Adrenal gland (tissue), 12 donors: ENCODE measurements around the gene GSAP. TPM values are rescaled to one million over a fixed set of nuclear protein-coding genes. Genes with fewer than 3 reads are reported as not detected.

ENCODE experiments used
- DNase-seq, 7 donors: peaks; one replicate each; pipeline ENCODE4 v3.0.0-alpha.2; 2019 to 2020
- H3K27ac ChIP-seq, 5 donors: fragments of 200-600 bp; sonication (generic) in 4 of 5; 1 replicate in 3 of 5; 2 replicates in 2 of 5; pipeline versions ENCODE4 v1.5.1 to v1.8.0; 2016 to 2020; ENCODE audit warnings: mild to moderate bottlenecking in 1 of 5
- H3K27me3 ChIP-seq: fragments of 200-600 bp; 2 replicates; pipeline ENCODE4 v1.8.0; 2021
- H3K36me3 ChIP-seq, 2 donors: fragments of 200-600 bp; replicated peaks in 1 of 2; 1 replicate in 1 of 2; 2 replicates in 1 of 2; pipeline versions ENCODE4 v1.5.1 to v1.8.0; 2018 to 2022
- H3K4me1 ChIP-seq, 2 donors: fragments of 200-600 bp; replicated peaks in 1 of 2; 1 replicate in 1 of 2; 2 replicates in 1 of 2; pipeline versions ENCODE4 v1.5.1 to v1.8.0; 2018 to 2021
- H3K4me3 ChIP-seq, 4 donors: fragments of 200-600 bp; sonication (generic) in 3 of 4; one replicate each; pipeline ENCODE4 v1.5.1; 2016 to 2018
- H3K9me3 ChIP-seq, 3 donors: fragments of 200-600 bp; sonication (generic) in 1 of 3; replicated peaks in 1 of 3; 1 replicate in 2 of 3; 2 replicates in 1 of 3; pipeline versions ENCODE4 v1.5.1 to v1.8.0; 2016 to 2021
- POLR2A ChIP-seq, 2 donors: fragments of 450-650 bp; IDR thresholded peaks; one replicate each; pipeline ENCODE4 v1.6.1; 2017; ENCODE audit warnings: antibody characterized with exemption in 2 of 2, mild to moderate bottlenecking in 2 of 2, moderate library complexity in 1 of 2
- WGBS, 4 donors: extraction: QIAGEN DNeasy Blood & Tissue Kit in 2 of 4; methylation state at CpG; one replicate each; pipeline versions ENCODE4 v1.1.5 to v1.1.7; 2013 to 2017; 5-methylcytosine and 5-hydroxymethylcytosine counted together
- intact Hi-C, 2 donors: fragments of 100-400 bp; cut with DNase I; formaldehyde crosslinking; loops; one replicate each; pipeline versions ENCODE4 v1.14.1 to v1.15.0; 2022 to 2023
- polyA plus RNA-seq, 3 donors: library from polyadenylated mRNA; stranded (reverse); fragments of 200-250 nt in 2 of 3; fragments of 350-450 nt in 1 of 3; fragmentation: Illumina TruSeq in 1 of 3; extraction: RNeasy Lipid Tissue Mini Kit (QIAGEN cat#74804) in 1 of 3; gene quantifications; one replicate each; pipeline ENCODE4 v1.2.3, GENCODE V29; 2013 to 2014
- total RNA-seq, 9 donors: library from RNA; depleted of rRNA in 4 of 9; stranded (reverse); fragments of >200 nt in 4 of 9; fragments of 120-200 nt in 1 of 9; fragmentation: NEBNext Ultra II Directional in 1 of 9; extraction: Animal tissue kit (Norgen Biotek cat#: 25700) in 1 of 9; gene quantifications; one replicate each; pipeline versions ENCODE4 v1.1.0 to v1.2.4, GENCODE V29; 2013 to 2023
- TF ChIP-seq, protein P1 (sequence below), 6 experiments: fragments of 450-650 bp in 4 of 6; fragments of 200-600 bp in 2 of 6; sonication (generic) in 1 of 6; IDR thresholded peaks; 1 replicate in 5 of 6; 2 replicates in 1 of 6; pipeline versions ENCODE4 v1.5.1 to v1.8.0; 2016 to 2021; ENCODE audit warnings: antibody characterized with exemption in 6 of 6, mild to moderate bottlenecking in 2 of 6, moderate library complexity in 1 of 6
- donor health status: healthy with polysubstance abuse.
- donor health status: Bipolar disorder and iron deficiency.
- donor health status: DM: yes; HTN: yes; CAD: no.
- donor health status: DM: no; HTN: no; CAD: no.
- donor health status: DM: no; HTN: no; CAD: no.
- donor health status: DM: yes; HTN: yes; CAD: no.

Gene GSAP
- total and polyA plus RNA-seq, 12 donors: 10.3 to 56.1 (median 18.5) TPM

DNA sequence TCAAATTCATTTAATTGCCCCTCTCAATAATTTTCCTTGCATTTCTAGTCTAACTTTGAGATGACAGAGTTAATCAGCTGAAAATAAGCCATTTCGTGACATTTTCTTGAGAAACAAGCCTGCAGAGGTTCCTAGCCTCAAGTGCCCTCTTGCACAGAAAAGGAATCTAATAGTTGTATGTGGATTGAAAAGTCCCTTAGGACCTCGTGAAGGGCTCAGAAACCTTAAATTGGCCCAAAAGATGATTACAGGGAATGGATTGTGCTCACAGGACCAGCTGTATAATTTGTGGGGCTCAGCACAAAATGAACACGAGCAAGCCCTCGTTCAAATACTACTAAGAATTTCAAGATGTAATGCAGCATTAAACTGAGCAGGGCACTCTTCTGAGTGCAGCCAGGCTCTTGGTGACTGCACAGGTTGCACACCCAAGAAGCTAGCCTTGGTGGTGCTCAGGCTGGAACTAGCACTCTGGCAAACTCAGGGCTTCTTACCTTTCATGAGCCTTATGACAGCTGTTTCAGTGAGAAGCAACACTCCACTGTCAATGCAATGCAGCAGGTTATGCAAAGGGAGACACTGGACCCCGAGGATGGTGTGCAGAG, 102.2 kb downstream of the GSAP start:
- WGBS, 4 donors: 76 to 89% (median 85%) methylated on average over 5 of the region's 5 CpGs
- Histone ChIP-seq H3K36me3 (peaks cover 0 to 5% of the 10 kb centered on the region in 2 donors), H3K27me3 (no peaks in the 10 kb centered on the region), H3K4me1 (no peaks in the 10 kb centered on the region), H3K27ac (no peak overlapping the region), H3K4me3 (no peak overlapping the region), H3K9me3 (no peaks in the 10 kb centered on the region)
- intact Hi-C loops: no loop called here
- no peak for DNase-seq
- no peak for TF ChIP-seq POLR2A (IDR thresholded peaks at IDR 0.05)
- TF ChIP-seq, protein P1, sequence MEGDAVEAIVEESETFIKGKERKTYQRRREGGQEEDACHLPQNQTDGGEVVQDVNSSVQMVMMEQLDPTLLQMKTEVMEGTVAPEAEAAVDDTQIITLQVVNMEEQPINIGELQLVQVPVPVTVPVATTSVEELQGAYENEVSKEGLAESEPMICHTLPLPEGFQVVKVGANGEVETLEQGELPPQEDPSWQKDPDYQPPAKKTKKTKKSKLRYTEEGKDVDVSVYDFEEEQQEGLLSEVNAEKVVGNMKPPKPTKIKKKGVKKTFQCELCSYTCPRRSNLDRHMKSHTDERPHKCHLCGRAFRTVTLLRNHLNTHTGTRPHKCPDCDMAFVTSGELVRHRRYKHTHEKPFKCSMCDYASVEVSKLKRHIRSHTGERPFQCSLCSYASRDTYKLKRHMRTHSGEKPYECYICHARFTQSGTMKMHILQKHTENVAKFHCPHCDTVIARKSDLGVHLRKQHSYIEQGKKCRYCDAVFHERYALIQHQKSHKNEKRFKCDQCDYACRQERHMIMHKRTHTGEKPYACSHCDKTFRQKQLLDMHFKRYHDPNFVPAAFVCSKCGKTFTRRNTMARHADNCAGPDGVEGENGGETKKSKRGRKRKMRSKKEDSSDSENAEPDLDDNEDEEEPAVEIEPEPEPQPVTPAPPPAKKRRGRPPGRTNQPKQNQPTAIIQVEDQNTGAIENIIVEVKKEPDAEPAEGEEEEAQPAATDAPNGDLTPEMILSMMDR (IDR thresholded peaks at IDR 0.05): no peak

DNA sequence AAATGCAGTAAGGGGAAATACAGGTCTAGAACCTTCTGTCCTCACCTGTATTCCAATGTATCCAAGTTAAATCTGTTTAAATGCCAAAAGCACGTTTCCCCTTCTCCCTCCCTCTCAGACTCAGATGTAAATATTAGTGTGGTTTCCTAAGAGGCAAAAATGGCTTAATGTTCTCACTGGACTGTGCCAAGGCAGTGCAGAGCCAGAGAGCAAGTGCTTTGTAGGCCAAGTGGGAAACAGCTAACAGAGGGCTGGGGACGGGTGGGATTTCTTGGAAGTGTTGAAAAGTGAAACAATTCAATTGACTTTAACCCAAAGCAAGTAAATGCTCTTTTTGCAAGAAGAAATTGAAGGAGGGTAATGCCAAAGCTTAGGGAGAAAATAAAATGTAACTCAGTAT, 103.1 kb downstream of the GSAP start:
- DNase-seq: no peak
- H3K27ac ChIP-seq: no peak overlapping the region
- H3K36me3 ChIP-seq: peaks cover 0 to 5% of the 10 kb centered on the region in 2 donors
- no peaks in the 10 kb centered on the region for H3K9me3 ChIP-seq
- H3K4me3 ChIP-seq: no peak overlapping the region
- intact Hi-C loops: no loop called here
- 70 to 81% (median 79%) methylated on average over 2 of the region's 2 CpGs for WGBS, 4 donors
- H3K4me1 ChIP-seq: no peaks in the 10 kb centered on the region
- TF ChIP-seq POLR2A (IDR thresholded peaks at IDR 0.05): no peak
- TF ChIP-seq, protein P1 (IDR thresholded peaks at IDR 0.05): no peak
- no peaks in the 10 kb centered on the region for H3K27me3 ChIP-seq

DNA sequence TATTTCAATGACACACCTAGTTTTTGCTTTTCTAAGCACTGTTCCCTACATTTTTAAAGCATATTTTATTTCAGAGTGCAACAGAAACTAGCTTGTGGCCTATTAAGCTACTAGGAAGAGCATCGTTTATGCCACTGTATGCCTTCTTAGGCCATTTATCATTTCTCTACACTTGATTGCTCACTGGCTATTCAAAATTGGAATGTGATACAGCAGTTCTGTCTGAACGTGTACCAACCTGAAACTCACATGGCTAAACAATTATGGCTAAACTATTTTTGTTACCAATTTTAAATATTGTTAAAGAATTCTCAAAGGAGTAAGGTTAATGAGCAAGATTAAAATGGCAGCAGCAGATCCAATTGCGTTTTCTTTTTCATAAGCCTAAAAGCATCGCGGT, 105.2 kb downstream of the GSAP start:
- WGBS, 4 donors: 90 to 96% (median 92%) methylated on average over 5 of the region's 5 CpGs
- Histone ChIP-seq H3K27ac (no peak overlapping the region), H3K4me1 (no peaks in the 10 kb centered on the region), H3K36me3 (peaks cover 0 to 5% of the 10 kb centered on the region in 2 donors), H3K27me3 (no peaks in the 10 kb centered on the region), H3K4me3 (no peak overlapping the region), H3K9me3 (no peaks in the 10 kb centered on the region)
- TF ChIP-seq, protein P1 (IDR thresholded peaks at IDR 0.05): no peak
- no peak for TF ChIP-seq POLR2A (IDR thresholded peaks at IDR 0.05)
- intact Hi-C loops: no loop called here
- DNase-seq: no peak

DNA sequence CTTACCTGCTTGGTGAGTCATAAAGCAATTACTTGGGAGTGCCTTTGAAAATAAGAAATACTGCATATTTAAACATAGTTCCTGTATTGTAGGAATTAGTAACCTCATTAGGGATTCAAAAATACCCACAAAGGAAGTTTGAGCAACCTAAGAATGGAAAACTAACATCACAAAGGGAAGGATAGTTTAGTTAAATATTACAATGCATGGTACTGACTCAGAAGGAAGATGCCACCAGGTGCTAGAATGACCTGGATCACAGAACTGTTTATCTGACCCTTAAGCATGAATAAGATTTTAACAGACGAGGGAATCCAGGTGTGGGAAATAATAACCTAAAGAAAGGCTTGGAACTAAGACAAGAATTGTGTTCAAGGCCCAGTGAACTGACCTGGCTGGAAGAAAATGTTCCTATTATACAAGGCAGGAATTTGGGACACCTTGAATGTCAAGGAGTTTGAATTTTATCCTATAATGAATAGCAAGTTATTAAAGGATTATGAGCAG, 106.4 kb downstream of the GSAP start:
- Histone ChIP-seq H3K27me3 (no peaks in the 10 kb centered on the region), H3K4me1 (no peaks in the 10 kb centered on the region), H3K27ac (no peak overlapping the region), H3K36me3 (peaks cover 0 to 5% of the 10 kb centered on the region in 2 donors), H3K4me3 (no peak overlapping the region), H3K9me3 (no peaks in the 10 kb centered on the region)
- intact Hi-C loops: no loop called here
- DNase-seq: no peak
- 74 to 79% (median 77%) methylated on average over 1 of the region's 1 CpG for WGBS, 4 donors
- TF ChIP-seq, protein P1 (IDR thresholded peaks at IDR 0.05): no peak
- no peak for TF ChIP-seq POLR2A (IDR thresholded peaks at IDR 0.05)
